Psoas muscle (tissue), 8 donors: ENCODE results near the gene SCD. TPM values are rescaled to one million over a fixed set of nuclear protein-coding genes. Genes with fewer than 3 reads are reported as not detected.

ENCODE experiments used
- ATAC-seq, 4 donors: fragments of 200-7000 bp; cut with Tn5 transposase; one replicate each; pipeline ENCODE4 v1.9.1; 2020; ENCODE audit warnings: moderate library complexity in 3 of 4, mild to moderate bottlenecking in 2 of 4
- DNase-seq, 2 donors: peaks; one replicate each; pipeline ENCODE4 v3.0.0-alpha.2; 2020
- H3K27ac ChIP-seq: fragments of 200-600 bp; one replicate; pipeline ENCODE4 v1.8.0; 2022
- H3K27me3 ChIP-seq, 3 donors: fragments of 200-600 bp in 1 of 3; one replicate each; pipeline versions ENCODE4 v1.6.1 to v1.8.0; 2013 to 2022; ENCODE audit warnings: low read length in 2 of 3, mild to moderate bottlenecking in 2 of 3, moderate library complexity in 1 of 3; ENCODE audit not compliant: insufficient read depth in 3 of 3
- H3K36me3 ChIP-seq, 2 donors: fragments of 200-600 bp in 1 of 2; one replicate each; pipeline versions ENCODE4 v1.6.1 to v1.8.0; 2013 to 2022; ENCODE audit warnings: low read depth in 1 of 2, mild to moderate bottlenecking in 1 of 2, moderate library complexity in 1 of 2; ENCODE audit not compliant: insufficient read depth in 1 of 2
- H3K4me1 ChIP-seq: fragments of 200-600 bp; one replicate; pipeline ENCODE4 v1.8.0; 2022
- H3K4me3 ChIP-seq: fragments of 200-600 bp; one replicate; pipeline ENCODE4 v1.8.0; 2022; ENCODE audit warnings: mild to moderate bottlenecking
- H3K9me3 ChIP-seq: fragments of 200-600 bp; one replicate; pipeline ENCODE4 v1.8.0; 2022
- WGBS, 3 donors: extraction: QIAGEN DNeasy Blood & Tissue Kit; methylation state at CpG; one replicate each; pipeline versions ENCODE4 v1.1.6 to v1.1.7; 2013; 5-methylcytosine and 5-hydroxymethylcytosine counted together
- intact Hi-C, 2 donors: fragments of 100-400 bp; cut with DNase I; formaldehyde crosslinking; loops; one replicate each; pipeline versions ENCODE4 v1.11.0 to v1.14.2; 2022
- polyA plus RNA-seq, 3 donors: library from polyadenylated mRNA; stranded (reverse); fragments of 200-250 nt; gene quantifications; one replicate each; pipeline ENCODE4 v1.2.3, GENCODE V29; 2013
- total RNA-seq, 4 donors: library from RNA; stranded (reverse); fragmentation: NEBNext Ultra II Directional in 2 of 4; extraction: Animal tissue kit (Norgen Biotek cat#: 25700) in 2 of 4; gene quantifications; one replicate each; pipeline versions ENCODE4 v1.2.1 to v1.2.4, GENCODE V29; 2021 to 2023
- TF ChIP-seq, protein P1 (sequence below): fragments of 200-600 bp; IDR thresholded peaks from one replicate; pipeline ENCODE4 v1.8.0; 2022; ENCODE audit warnings: antibody characterized with exemption
- donor health status: healthy with polysubstance abuse.
- donor health status: DM: no; HTN: no; CAD: no; lungs with moderate emphysema.
- donor health status: Bipolar disorder and iron deficiency.
- donor health status: healthy.
- donor health status: DM: yes; HTN: yes; CAD: no.
- donor health status: DM: no; HTN: no; CAD: no.
- donor health status: DM: no; HTN: no; CAD: no.
- donor health status: DM: yes; HTN: yes; CAD: no.

Gene SCD
- total and polyA plus RNA-seq, 7 donors, result 1.1 to 18.4 (median 9.5) TPM

DNA sequence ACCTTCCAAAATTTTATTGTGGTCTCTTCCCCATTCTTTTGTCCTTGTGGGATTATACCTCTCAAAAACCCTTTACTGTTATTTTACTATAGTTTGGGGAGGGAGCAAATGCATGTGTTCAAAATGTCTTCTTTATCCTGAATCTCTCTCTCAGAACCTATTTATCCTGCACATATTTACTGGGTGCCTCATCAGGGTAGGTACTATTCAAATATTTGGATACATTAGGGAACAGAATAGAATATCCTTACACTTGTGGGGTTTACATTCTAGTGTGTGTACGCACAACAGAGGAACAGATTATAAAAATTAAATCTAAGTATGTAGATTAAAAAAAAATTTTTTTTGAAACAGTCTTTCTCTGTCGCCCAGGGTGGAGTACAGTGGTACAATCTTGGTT is 48.6 kb downstream of the SCD start:
- 98 to 100% (median 99%) methylated on average over 2 of the region's 2 CpGs for WGBS, 3 donors
- DNase-seq (no peak), ATAC-seq (no peak)
- Histone ChIP-seq H3K9me3 (no peaks in the 10 kb centered on the region), H3K27me3 (no peaks in the 10 kb centered on the region), H3K4me1 (no peaks in the 10 kb centered on the region), H3K4me3 (no peak overlapping the region), H3K27ac (no peak overlapping the region), H3K36me3 (no peaks in the 10 kb centered on the region)
- TF ChIP-seq, protein P1, sequence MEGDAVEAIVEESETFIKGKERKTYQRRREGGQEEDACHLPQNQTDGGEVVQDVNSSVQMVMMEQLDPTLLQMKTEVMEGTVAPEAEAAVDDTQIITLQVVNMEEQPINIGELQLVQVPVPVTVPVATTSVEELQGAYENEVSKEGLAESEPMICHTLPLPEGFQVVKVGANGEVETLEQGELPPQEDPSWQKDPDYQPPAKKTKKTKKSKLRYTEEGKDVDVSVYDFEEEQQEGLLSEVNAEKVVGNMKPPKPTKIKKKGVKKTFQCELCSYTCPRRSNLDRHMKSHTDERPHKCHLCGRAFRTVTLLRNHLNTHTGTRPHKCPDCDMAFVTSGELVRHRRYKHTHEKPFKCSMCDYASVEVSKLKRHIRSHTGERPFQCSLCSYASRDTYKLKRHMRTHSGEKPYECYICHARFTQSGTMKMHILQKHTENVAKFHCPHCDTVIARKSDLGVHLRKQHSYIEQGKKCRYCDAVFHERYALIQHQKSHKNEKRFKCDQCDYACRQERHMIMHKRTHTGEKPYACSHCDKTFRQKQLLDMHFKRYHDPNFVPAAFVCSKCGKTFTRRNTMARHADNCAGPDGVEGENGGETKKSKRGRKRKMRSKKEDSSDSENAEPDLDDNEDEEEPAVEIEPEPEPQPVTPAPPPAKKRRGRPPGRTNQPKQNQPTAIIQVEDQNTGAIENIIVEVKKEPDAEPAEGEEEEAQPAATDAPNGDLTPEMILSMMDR, result no peak
- intact Hi-C loops, result no loop called here

DNA sequence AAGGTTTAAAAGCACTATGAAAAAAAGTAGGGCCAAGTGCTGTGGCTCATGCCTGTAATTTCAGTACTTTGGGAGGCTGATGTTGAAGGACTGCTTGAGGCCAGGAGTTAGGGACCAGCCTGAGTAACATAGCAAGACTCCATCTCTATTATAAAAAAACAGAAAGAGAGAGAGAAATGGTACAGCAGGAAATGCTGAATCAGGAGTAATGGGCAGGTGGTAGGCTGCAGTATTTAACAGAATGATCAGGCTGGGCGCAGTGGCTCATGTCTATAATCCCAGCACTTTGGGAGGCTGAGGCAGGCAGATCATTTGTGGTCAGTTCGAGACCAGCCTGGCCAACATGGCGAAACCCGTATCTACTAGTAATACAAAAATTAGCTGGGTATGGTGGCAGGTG is 49.6 kb downstream of the SCD start:
- DNase-seq (no peak), ATAC-seq (no peak)
- TF ChIP-seq, protein P1, result no peak
- no peak overlapping the region for H3K27ac ChIP-seq
- no peaks in the 10 kb centered on the region for H3K36me3 ChIP-seq
- no peaks in the 10 kb centered on the region for H3K27me3 ChIP-seq
- WGBS, 3 donors, result 94 to 96% (median 95%) methylated on average over 4 of the region's 4 CpGs
- no peaks in the 10 kb centered on the region for H3K9me3 ChIP-seq
- no peak overlapping the region for H3K4me3 ChIP-seq
- no peaks in the 10 kb centered on the region for H3K4me1 ChIP-seq
- intact Hi-C loops, result no loop called here

DNA sequence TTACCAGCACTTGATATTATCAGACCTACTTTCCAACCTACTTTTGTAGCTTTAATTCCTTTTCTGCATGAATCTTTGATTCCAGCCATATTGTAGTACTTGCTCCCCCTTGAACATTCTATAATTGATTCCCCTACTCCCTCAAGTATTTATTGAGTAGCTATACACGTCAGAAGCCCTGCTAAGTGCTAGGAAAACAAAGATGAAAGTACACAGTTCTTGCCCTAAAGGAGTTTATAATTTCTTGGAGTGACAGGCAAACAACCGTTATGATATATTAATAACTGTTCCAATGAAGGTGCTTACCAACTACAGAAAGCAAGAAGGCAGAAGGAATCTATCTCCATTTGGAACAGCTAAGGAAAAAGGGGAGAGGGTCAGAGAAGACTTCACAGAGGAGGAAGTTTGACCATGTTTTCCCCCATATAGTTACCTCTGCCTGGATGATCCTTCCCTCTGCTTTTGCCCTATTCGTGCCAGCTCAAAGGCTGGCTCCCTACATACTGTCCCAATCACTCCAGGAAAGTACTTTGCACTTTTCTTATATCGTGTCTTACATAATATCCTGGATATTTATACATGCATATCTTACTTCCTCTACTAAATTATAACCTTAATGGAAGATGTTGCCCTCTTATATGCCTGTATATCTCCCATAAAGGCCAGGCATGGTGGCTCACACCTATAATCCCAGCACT is 54.7 kb downstream of the SCD start:
- TF ChIP-seq, protein P1, result no peak
- Histone ChIP-seq H3K27ac (no peak overlapping the region), H3K27me3 (no peaks in the 10 kb centered on the region), H3K9me3 (no peaks in the 10 kb centered on the region), H3K36me3 (no peaks in the 10 kb centered on the region), H3K4me1 (no peaks in the 10 kb centered on the region), H3K4me3 (no peak overlapping the region)
- intact Hi-C loops, result no loop called here
- 79 to 82% (median 82%) methylated on average over 4 of the region's 4 CpGs for WGBS, 3 donors
- DNase-seq (no peak), ATAC-seq (no peak)

DNA sequence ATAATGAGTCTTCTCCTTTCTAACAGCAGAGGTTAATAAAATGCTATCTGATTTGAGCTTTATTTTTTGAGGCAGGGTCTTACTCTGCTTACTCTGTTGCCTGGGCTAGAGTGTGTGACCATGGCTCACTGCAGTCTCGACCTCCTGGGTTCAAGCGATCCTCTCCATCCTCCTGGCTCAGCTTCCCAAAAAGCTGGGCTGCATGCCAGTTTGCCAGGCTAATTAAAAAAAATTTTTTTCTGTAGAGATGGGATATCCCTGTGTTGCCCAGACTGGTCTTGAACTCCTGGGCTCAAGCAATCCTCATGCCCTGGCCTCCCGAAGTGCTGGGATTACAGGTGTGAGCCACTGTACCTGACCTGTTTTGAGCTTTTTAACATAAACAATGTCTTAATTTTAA is 56.7 kb downstream of the SCD start:
- Histone ChIP-seq H3K4me1 (no peaks in the 10 kb centered on the region), H3K27me3 (no peaks in the 10 kb centered on the region), H3K36me3 (no peaks in the 10 kb centered on the region), H3K27ac (no peak overlapping the region), H3K9me3 (no peaks in the 10 kb centered on the region), H3K4me3 (no peak overlapping the region)
- intact Hi-C loops, result no loop called here
- TF ChIP-seq, protein P1, result no peak
- WGBS, 3 donors, result 52 to 59% (median 54%) methylated on average over 3 of the region's 3 CpGs
- DNase-seq (no peak), ATAC-seq (no peak)

DNA sequence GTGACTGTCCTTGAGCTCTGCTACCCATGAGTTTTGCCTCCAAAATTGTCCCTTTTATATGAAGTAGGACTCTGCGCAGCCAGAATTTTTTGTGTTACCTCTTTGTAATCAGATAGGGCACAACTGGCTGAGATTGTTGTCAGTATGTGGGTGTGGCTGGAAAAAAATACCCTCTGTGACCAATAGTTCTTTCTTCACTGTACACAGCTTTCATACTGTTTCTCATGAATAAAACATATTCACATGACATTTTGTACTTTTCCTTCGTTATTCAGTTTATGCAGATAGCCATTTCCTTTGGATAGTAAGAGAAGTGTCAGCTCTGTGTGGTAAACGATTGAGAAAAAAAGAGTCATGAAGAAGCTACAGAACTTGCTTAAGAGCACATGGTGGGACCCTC is 66.1 kb downstream of the SCD start:
- H3K4me1 ChIP-seq, result no peaks in the 10 kb centered on the region
- no peaks in the 10 kb centered on the region for H3K27me3 ChIP-seq
- no peaks in the 10 kb centered on the region for H3K9me3 ChIP-seq
- intact Hi-C loops, result no loop called here
- no peaks in the 10 kb centered on the region for H3K36me3 ChIP-seq
- 80 to 83% (median 81%) methylated on average over 3 of the region's 3 CpGs for WGBS, 3 donors
- ATAC-seq (no peak), DNase-seq (no peak)
- H3K27ac ChIP-seq, result no peak overlapping the region
- TF ChIP-seq, protein P1, result no peak
- H3K4me3 ChIP-seq, result no peak overlapping the region
